HG03025 (cell line): ENCODE measurements around the gene ZSCAN5A.
"Not testable (repeated sequence)": the region's sequence is repeated elsewhere in the genome, so short reads cannot be mapped to it uniquely, and the experiment has no call there.

Experiments used
- ATAC-seq: cut with Tn5 transposase; IDR thresholded peaks from one replicate; pipeline ENCODE4 v1.9.1; 2021; ENCODE audit warnings: mild to moderate bottlenecking, moderate library complexity; ENCODE audit not compliant: unreplicated experiment, low FRiP score

Gene ZSCAN5A

DNA sequence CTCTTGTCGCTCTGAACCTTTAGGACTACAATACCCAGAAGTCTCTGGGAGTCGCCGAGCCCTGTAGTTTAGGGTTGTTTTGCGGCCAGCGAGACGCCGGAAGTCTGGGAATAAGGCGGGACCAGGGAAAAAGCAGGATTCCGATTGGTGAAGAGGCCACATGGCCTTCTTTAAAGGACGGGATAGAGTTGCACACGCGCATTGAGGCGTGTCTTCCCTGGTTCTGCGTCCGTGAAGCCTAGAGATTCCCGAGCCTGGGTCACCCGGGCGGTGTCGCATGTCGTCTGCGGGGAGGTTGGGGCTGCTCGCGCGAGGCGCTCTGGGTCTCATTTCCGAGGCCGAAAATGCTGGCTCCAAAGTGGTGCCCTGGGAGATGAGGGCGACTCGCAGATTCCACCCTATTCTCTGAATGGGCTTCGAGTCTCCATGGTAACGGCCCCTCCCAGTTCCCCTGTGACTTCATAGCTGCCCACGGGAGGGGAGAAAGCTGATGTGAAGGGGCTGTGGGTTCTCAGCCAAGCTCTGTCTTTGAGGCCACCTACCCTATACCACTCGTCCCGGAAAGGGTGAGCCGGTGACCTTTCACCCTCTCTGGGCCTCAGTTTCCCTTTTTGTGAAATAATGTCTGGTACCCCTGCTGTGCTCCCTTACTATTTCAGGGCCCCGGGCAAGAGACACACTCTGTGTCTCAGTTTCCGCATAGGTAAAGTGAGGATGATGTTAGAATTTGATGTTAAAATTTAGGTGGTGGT is 614 bp upstream of the ZSCAN5A start:
- peak; percentile 87 for ATAC-seq

DNA sequence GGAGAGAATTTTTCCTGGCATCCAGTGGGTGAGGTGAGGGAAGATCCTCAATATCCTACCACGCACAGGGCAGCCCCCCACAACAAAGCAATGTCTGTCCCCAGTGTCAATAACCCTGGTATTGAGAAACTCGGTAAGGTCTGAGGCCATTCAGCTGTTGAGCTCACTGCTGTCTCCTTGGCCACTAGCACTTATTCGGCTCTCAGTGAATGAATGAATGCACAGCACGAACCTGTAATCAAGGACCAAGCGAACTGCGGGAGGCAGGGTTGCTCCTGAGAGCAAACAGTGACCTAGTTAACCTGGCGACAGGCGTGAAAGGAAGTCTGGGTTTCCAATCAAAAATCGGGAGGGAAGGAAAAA is 640 bp downstream of the ZSCAN5A start:
- no peak for ATAC-seq

DNA sequence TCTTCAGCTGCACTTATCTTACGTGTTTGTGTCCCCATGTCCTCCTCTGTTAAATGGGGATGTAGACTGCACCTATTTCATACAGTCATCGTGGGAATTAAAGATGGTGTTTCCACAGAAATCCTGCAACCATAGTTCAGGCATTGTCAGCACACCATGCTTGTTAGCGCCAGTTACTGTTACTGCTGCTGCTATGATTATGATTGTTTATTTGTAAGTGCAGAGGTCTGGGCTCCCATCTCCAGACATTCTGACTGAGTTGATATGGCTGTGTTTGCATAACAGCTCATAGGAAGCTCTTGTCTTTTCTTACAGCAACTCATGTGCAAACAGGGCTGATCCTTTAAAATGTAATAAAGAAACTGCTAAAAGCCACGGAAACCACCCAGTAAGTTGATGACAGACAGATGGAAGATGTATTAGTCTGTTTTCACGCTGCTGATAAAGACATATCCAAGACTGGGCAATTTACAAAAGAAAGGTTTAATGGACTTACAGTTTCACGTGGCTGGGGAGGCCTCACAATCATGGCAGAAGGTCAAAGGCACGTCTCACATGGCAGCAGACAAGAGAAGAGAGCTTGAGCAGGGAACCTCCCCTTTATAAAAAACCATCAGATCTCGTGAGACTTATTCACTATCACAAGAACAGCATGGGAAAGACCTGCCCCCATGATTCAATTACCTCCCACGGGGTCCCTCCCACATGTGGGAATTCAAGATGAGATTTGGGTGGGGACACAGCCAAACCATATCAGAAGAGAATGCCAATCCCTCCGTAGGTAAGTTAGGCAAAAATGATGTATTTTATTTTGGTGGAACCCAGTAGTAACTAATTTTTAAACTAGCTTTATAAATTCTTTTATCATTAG is 1.6 kb downstream of the ZSCAN5A start:
- no peak for ATAC-seq

DNA sequence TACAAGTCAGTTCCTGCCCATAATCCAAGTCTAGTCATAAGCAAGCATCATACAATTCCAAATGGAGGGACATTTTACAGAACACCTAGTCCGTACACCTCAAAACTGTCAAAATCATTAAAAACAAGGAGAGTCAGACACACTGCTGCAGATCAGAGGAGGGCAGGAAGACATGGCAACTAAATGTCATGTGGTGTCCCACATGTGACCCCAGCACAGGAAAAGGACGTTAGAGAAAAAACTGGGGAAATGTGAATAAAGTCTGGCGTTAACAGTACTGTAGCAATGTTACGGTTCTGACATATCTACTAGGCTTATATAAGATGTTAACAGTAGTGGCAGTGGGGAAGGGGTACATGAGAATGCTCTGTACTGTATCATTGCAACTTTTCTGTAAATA is 2.3 kb downstream of the ZSCAN5A start:
- ATAC-seq: no peak

DNA sequence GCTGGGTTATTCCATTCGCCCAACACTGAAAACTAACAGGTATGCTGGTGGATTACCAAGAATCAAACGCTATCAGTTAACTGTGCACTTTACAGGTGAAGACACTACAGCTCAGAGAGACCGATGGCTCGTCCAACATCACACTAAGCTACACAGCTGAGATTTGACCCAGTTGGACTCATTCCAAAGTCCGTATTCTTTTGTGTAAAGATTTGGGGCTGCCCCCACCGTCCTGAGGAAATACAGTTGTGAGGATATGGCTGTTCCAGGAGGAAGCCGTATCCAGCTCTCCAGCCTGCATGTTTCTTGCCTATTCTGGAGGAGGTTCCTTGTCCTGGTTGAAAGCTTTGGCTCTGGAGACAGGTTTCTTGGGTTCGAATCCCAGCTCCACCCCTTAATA is 4.2 kb downstream of the ZSCAN5A start:
- ATAC-seq: no peak

DNA sequence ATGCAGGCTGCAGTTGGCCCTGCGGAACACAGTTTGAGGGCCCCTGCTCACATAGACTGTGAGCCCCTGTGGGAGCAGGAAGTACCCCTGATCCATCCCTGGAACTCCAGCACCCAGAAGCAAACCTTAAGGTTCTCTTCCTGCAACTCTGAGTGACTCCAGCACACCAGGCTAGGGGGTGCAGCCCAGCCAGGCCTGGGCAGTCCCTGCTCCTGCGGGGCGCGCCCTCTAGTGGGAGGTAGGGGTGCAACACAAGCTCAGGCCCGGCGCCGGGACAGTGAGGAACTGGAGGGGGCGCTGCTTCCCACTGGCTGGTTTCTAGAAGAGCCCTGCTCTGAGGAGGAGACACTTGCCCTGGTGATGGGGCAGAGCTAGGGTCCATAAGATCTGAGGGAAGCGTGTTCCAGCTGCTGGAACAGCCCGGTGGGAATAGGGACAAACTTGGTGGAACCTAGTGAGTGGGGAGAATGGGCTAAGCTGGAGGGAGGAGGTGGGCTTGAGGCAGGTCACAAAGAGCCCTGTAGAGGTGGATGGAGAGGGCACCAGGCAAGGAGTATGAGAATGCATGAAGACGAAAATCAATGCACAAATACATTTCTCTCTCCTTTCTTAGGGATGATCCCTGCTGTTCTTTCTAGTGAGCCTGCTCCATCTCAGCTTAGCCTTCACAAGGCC is 5.0 kb downstream of the ZSCAN5A start:
- no peak for ATAC-seq

DNA sequence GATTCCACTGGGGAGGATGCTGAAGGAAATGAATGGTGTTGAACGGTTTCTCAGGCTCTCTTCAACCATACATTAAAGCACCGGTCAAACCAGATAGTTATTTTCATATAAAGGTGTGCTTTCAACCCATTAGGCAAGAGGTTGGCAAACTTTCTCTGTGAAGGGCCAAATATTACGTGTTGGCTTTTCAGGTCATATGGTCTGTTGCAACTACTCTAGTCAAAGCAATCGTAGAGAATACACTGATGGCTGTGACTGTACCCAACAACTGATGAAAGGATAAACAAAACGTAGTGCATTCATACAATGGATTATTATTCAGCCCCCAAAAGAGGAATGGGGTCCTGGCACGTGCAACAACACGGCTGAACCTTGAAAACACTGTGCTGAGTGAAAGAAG is 5.8 kb downstream of the ZSCAN5A start:
- no peak for ATAC-seq

DNA sequence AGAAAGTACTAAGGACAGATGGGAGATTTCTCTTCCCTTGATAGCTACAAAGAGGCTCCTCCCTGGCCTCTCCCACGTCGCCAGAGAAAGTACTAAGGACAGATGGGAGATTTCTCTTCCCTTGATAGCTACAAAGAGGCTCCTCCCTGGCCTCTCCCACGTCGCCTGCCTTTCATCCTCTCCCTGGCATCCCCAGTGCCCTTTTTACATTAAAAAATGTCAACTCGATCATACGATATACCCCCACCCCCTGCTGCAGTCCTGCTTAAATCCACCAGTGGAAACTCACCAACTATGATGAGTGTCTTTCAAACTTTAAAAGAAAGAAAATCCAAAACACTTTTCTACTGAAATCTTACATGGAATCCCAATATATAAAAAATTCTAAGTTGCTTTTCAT is 7.6 kb downstream of the ZSCAN5A start:
- not testable (repeated sequence) for ATAC-seq

DNA sequence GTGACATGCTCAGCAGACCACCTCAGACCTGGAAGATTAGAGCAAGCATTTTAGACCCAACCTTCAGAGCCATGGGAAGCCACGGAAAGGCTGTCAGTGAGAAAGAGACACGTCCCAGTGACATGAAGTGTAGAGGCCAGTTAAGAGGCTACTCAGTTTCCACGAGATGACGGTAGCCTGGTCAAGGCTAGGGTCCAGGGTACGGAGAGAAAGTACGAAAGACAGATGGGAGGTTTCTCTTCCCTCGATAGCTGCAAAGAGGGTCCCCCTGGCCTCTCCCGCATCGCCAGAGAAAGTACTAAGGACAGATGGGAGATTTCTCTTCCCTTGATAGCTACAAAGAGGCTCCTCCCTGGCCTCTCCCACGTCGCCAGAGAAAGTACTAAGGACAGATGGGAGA is 8.6 kb downstream of the ZSCAN5A start:
- no peak for ATAC-seq

DNA sequence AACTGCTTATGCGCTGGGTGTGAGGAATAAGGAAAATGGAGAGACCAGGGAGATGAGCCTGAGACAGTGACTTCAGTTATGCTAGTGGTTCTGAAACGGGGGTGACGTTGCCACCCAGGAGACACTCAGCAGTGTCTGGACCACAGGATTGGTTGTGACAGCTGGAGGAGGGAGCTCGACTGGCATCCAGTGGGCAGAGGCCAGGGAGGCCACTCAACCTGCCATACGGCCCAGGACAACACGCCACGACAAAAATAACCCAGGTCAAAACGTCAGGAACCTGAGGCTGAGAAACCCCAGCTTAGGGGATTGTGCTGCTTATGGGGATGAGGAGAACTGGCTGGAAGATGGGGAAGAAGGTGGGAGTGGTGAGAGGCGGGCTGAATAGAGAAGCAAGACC is 10.4 kb downstream of the ZSCAN5A start:
- no peak for ATAC-seq

DNA sequence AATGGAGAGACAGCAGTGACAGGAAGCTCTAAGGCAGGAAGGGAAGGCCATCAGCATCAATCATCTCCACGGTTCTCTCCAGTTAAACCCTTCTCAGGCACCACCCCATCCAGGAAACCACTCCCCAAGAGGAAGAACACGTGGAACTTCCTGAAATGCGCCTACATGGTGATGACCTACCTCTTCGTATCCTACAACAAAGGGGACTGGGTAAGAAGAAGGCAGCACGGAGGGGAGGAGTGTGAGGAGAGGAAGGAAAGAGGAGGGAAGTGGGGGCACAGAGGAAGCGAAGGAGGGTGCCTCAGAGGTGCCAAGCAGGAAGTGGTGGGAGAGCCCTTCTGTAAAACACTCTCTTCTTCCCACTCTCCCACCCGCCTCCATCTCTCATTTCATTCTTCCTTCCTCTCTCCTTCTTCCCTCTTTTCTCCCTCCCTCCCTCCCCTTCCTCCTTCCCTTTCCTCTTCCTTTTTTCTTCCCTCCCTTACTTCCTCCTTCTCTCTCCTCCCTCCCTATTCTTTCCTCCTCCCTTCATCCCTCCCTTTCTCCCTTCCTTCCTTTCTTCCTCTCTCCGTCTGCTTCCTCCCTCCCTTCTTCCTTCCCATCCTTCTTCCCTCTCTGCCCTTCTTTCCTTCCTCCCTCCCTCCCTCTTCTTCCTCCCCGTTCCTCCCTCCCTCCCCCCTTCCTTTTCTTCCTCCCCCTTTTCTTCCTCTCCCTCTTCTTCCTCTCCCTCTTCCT is 12.6 kb downstream of the ZSCAN5A start:
- no peak for ATAC-seq

DNA sequence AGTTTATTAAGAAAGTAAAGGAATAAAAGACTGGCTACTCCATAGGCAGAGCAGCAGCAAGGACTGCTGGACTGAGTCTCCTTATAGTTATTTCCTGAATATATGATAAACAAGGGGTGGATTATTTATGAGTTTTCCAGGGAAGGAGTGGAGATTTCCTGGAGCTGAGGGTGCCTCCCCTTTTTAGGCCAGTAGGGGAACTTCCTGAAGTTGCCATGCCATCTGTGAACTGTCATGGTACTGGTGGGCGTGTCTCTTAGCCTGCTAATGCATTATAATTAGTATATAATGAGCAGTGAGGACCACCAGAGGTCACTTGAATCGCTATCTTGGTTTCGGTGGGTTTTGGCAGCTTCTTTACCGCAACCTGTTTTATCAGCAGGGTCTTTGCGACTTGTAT is 13.5 kb downstream of the ZSCAN5A start:
- ATAC-seq: no peak

DNA sequence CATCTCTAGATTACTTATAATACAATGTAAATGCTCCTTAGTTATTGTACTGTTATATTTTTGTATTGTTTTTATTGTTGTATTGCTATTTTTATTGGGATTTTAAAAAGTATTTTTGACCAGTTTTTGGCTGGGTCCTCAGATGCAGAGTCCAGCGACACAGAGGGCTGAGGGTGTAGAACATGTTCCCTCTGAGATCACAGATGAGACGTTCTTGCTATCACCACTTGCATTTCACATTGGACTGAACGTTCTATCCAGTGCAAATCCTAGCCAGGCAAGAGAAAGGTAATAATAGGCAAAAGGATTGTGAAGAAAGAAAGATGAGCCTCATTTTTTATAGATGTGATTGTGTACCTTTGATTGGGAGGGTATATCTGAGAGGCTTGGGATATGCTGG is 15.0 kb downstream of the ZSCAN5A start:
- ATAC-seq: no peak

DNA sequence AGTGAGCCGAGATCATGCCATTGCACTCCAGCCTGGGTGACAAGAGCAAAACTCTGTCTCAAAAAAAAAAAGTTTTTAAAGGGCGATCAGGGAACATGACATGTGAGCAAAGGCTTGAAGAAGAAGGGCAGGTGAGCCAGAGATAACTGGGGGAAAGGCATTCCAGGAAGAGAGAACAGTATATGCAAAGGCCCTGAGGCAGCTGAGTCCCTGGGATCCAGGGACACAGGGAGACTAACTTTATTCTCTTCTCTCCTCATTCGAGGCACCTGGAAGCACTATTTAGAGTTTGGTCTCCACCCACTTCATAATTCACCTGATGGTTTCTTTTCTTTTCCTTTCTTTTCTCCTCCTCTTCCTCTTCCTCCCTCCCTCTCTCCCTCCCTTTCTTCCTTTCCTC is 17.6 kb downstream of the ZSCAN5A start:
- no peak for ATAC-seq

DNA sequence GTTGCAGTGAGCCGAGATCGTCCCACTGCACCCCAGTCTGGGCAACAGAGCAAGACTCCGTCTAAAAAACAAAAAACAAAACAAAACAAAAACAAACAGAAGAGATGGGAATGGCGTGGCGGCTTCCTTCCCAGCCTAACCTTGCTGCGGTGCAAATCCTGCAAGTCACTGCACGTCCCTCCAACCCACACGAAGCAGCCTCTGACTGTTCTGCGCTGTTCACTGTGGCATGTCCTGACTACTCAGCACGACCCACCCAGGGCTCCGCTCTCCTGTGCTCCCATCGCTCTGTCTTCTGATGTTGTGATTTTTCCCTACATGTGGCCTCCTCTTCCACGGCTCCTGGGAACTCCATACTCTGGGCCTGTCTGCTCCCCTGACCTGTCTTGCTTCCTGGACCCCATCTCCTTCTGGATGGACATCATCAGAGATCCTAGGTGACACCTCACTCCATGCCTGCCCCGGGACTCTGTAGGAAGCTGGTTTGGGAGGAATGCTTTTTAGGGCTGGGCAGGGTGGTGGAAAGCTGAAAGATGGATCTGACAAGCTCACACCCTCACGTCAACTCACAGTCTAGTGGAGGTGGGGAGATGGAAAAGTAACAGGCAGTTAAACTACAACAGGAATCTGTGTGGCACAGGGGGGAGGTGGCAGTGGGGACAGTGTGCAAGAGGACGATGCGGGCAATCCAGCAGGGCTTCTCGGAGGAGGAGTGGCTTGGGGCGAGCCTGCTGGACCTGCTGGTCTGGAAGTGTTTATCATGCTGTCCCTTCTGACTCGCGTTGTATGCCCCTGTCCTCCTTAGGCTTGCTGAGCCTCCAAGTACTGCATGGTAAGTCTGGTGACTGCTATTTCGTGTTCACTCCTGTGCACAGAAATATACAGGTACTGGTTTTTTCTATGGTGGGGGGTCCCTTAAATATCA is 18.8 kb downstream of the ZSCAN5A start:
- no peak for ATAC-seq

DNA sequence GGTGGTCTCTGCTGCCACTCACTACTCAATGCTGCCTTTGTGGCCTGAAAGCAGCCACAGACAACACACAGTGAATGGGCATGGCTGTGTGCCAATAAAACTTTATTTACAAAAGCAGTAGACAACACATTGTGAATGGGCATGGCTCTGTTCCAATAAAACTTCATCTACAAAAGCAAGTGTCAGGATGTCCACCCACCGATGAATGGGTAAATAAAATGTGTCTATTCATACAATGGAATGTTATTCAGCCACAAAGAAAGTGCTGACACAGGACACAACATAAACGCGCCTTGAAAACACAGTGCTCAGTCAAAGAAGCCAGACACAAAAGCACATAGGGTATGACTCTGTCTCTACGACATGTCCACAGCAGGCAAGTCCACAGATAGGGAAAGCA is 20.1 kb downstream of the ZSCAN5A start:
- no peak for ATAC-seq

DNA sequence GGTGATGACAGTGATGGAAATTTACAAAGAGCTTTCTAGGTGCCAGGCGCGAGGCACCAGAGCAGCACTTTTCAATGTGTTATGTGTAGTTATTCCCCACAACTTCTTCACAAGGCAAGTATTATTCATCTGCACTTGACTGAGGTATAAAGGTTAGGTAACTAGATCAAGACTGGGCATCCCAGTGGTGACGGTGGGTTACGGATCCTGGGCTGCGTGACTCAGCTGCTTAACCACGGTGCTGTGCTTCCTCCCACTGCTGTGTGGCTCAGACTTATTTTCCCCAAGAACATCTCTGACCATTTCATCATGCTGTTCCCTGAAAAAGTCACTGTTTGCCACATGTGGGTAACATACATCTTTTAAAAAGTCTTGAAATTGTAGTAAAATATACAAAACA is 22.8 kb downstream of the ZSCAN5A start:
- ATAC-seq: no peak

DNA sequence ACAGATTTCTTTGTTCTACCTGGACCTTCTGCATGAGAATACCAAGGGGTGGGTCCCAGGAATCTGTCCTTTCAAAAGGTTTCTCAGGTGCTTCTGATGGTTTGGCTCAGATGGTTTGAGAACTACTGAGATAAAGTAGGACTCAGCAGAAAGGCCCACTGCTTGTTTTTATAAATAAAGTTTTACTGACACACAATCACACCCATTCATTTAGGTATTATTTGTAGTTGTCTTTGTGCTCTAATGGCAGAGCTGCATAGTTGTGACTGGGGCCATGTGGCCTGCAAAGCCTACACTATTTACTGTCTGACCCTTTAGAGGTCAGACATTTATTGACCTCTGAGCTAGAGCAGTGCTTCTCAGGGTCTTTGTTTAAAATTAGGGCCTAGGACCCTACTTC is 24.5 kb downstream of the ZSCAN5A start:
- no peak for ATAC-seq

DNA sequence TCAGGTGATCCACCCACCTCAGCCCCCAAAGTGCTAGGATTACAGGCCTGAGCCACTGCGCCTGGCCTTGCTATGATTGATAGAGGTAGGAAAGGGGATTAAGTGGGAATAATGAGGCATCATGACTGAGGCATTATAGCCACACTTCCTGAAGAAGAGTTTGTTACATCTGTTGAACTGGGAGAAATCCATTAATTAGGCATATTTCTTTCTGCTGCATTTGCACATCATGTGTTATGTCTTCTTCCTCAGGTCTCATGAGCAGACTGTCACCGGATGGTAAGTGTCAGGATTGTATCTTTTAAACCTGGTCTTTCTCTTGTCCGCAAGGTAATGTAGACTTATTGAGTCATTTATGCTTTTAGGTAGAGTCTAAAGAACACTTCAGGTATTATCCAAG is 29.9 kb downstream of the ZSCAN5A start:
- ATAC-seq: no peak

DNA sequence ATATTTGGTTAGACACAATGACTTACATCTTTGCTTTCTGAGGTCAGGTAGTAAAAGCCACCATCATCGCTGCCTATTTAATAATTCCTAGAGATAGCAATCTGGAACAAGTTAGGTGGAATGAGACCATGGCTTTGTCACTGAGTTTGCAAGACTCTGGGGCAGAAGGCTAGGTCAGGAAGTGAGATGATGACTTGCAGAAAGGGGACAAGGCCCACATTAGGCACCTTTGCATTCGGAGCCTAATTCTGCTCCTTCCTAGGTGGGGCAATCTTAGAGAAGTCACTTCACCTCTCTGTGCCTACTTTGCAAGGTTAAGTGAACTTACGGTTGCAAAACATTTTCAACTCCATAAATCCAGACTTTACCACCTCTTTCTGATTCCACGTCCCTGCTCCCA is 31.8 kb downstream of the ZSCAN5A start:
- ATAC-seq: no peak
